Left lobe of liver (tissue), 2 donors: ENCODE measurements around the gene RORC. TPM values are rescaled to one million over a fixed set of nuclear protein-coding genes. Genes with fewer than 3 reads are reported as not detected.
"Not testable (repeated sequence)": the region's sequence is repeated elsewhere in the genome, so short reads cannot be mapped to it uniquely, and the experiment has no call there.

Source experiments
- ATAC-seq: fragments of 200-7000 bp; cut with Tn5 transposase; one replicate; pipeline ENCODE4 v1.9.1; 2020; ENCODE audit warnings: mild to moderate bottlenecking, moderate library complexity
- DNase-seq: peaks from one replicate; pipeline ENCODE4 v3.0.0-alpha.2; 2020; ENCODE audit warnings: low spot score
- total RNA-seq: library from RNA; stranded (reverse); gene quantifications from one replicate; pipeline ENCODE4 v1.2.1, GENCODE V29; 2021
- donor health status: DM: no; HTN: no; CAD: no; lungs with moderate emphysema.
- donor health status: DM: no; HTN: yes; CAD: no.

RORC gene
- total RNA-seq, 1 donor from 2014 or later = 32.1 TPM

DNA sequence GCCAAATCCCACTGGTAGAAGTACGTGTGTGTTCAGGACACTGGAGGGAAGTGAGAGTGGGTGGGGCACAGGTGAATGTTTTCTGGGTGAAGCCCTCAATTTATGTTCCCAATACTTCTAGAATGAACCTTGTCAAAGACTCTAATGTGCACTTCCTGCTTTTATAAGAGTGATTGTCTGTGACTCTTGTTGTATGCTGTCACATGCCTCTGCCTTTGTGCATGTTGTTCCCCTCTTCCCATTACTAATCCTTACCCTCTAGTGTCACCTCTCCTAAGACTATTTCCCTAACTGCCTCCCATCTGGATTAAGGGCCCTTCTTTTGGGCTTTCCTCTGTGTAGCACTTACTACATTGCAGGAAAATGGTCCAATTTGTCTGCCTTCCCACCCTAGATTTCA lies 23.8 kb downstream of the RORC start:
- no peak for ATAC-seq
- no peak for DNase-seq

- no peak for DNase-seq
- ATAC-seq = peak; percentile 5
Observed at GRCh38 chr1:151807131-151807530, 24.5 kb downstream of the RORC start.

DNA sequence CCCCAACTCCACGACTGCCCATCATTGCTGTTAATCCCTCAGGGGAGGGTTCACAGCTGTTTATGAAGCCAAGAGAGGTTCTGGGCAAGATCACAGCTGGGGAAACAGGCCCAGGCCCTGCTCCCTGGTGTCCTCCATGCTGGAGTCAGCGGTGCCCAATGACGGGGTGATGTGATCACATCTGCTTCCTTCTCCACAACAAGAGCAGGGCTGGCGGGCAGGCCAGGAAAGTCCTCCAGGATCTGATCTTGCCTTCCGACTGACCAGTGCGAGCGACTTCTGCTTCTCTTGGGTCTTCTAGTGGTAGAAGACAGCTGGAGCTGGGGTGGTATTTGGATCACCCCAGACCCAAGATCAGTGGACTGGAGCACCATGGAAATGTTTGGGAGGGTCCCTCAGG lies 25.4 kb downstream of the RORC start:
- DNase-seq (no peak), ATAC-seq (peak; percentile 24)

- ATAC-seq = peak; percentile 44
- DNase-seq = no peak
Observed at GRCh38 chr1:151805066-151805820, 26.4 kb downstream of the RORC start, which contains the start of gene LINGO4. Gene LINGO4, minus strand, starts transcription at chr1:151805419. Its CDS starts 2,715 bp downstream, at chr1:151802704.

GRCh38 chr1:151803915-151804314 lies 27.7 kb downstream of the RORC start:
- no peak for DNase-seq

DNA sequence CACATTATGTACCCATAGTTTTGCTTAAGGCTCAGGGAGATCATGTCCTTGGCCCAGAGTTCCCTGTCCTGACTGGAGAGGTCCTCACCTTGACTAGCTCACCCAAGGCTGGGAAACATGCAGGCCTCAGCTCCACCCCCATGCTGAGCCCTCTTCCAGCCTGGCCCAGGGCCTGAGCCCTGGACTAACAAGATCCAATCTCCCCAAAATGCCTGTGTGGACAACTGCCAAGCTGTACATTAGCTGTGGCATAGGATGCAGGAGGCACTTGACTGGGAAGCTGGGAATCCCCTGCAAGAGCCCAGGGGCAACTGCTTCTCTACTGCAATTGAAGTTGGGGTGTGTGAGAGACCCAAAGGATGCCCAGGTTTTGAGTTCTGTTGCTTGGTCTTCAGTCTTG lies 28.4 kb downstream of the RORC start:
- DNase-seq = no peak
- ATAC-seq = no peak

More at GRCh38 chr1:151803915-151804314, 27.7 kb downstream of the RORC start:
- no peak for ATAC-seq

DNA sequence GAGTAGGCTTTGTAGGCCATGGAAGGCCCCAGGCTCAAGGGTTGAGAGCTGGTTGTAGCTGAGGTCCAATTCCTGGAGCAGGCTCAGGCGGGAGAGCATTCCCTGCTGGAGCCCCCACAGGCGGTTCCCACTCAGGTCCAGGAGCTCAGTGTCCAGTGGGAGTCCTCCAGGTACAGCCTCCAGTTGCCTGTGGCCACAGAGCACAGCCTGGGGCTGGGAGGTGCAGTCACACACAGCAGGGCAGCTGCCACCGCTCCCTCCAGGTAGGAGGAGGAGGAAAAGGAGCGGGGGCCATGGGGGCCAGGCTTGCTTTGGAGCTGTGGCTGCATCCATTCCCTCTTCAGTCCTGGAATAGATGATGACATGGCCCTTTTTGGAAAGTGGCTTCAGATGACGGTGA lies 29.2 kb downstream of the RORC start:
- DNase-seq = no peak
- no peak for ATAC-seq

- no peak for DNase-seq
- no peak for ATAC-seq
Observed at GRCh38 chr1:151801846-151802245, 29.8 kb downstream of the RORC start.

DNA sequence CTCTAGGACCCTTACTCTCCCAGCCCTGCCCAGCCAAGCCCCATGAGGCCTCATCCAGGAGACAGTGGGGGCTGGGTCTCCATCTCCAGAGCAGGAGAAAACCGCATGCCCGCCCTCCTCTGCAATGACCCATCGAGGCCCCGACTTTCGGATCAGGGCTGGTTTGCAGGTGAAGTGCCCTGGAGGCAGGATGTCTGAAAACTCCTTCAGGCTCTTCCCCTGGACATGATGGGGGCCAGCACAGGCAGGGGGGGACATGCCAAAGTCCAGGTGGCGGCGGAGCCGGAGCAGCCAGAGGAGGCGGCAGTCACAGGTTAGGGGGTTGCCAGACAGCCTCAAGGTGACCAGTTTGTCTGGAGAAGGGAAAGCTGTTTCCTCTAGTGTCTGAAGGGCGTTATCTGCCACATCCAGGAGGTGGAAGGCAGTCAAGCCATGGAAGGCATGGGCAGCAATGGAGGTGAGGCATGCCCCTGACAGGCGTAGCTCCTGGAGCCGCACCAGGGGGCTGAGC lies 30.2 kb downstream of the RORC start:
- no peak for DNase-seq

GRCh38 chr1:151800830-151801229 lies 30.8 kb downstream of the RORC start:
- ATAC-seq (no peak), DNase-seq (no peak)

More for the DNA sequence above, 30.2 kb downstream of the RORC start:
- ATAC-seq = no peak

- ATAC-seq = no peak
- DNase-seq = no peak
Observed at GRCh38 chr1:151799179-151800022, 32.2 kb downstream of the RORC start.

DNA sequence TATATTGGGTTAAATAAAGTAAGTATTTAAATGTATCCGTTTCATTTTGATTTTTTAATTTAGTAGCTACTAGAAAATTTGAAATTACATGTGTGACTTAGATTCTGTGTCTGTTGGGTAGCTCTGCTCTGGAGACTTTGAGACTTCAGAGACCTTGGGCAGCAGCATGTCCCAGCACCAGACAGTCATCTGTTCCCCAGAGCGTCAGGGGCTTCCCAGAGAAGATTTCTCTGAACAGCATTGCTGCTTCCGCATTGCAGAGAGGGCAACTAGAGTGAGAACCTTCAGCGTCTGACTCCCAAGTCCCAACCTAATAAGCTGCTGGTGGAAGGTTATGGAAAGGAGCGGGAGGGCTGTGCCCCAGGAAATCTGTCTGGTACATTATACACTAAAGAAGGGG lies 33.0 kb downstream of the RORC start:
- ATAC-seq (no peak), DNase-seq (no peak)

DNA sequence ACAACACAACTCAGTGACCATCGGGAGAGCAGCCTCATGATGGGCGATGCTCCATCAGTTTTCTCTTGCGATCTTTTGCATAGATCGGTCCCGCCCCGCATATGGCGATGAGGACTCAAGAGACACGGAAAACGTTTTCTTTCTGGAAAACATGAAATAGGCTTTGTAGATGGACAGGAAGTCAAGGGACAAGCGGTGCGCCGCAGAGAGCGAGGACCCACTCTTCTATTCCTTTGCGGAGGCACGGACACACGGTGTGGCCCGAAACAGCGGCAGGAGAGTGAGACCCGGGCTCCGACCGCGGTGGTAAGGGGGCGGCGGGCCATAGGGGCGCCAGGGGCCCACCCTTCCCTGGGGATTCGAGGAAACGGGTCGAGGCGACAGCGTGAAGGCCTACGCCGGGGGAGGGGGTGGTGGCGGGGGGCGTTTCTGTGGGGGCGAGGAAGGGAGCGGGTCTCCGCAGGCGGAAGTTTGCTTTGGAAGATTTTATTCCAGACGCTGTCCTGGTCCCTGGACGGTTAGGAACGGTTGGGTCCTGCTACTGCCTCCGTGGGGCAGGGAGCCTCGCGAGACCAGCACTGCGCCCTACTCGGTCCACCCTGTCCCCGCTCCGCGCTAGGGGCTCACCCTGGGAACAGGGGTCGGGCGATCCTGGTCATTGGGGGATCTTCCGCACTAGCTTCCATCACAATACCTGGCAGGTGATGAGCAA lies 40.5 kb downstream of the RORC start:
- no peak for DNase-seq
- ATAC-seq = peak; percentile 9

GRCh38 chr1:151790071-151790939 lies 41.3 kb downstream of the RORC start, which contains the start of gene TDRKH:
Gene TDRKH, minus strand, starts transcription at chr1:151790500. Its CDS starts 7,478 bp downstream, at chr1:151783022.
- DNase-seq = peak; percentile 98

DNA sequence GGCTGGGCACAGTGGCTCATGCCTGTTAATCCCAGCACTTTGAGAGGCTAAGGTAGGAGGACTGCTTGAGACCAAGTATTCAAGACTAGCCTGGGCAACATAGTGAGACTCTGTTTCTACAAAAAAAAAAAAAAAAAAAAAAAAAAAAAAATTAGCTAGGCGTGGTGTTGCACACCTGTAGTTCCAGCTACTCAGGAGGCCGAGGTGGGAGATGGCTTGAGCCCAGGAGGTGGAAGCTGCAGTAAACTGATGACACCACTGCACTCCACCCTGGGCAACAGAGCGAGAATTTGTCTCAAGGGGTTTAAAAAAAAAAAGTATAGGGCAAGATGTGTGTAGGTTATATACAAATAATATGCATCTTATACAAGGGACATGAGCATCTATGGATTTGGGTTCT lies 43.9 kb downstream of the RORC start:
- no peak for ATAC-seq
- no peak for DNase-seq

More at GRCh38 chr1:151790071-151790939, 41.3 kb downstream of the RORC start, which contains the start of gene TDRKH:
- peak; percentile 97 for ATAC-seq

DNA sequence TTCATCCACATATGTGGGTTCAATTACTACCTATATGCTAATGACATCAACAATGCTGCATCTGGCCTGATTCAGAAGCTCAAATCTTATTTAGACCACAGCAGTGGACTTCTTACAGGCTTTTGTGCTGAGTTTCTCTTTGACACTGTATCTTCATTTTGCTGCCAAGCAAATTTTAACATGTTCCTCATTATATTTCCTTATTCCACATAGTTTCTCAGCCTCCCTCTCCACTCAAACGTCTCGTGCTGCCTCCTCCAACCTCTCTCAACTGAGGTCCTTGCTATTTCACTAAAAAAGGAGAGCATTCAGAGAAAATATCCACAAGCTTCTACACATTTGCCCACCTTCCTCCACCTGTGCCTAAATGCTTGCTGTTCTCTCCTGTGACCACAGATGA lies 47.8 kb downstream of the RORC start:
- DNase-seq = no peak
- no peak for ATAC-seq

GRCh38 chr1:151782741-151783140 lies 48.9 kb downstream of the RORC start:
- ATAC-seq = no peak
- no peak for DNase-seq

DNA sequence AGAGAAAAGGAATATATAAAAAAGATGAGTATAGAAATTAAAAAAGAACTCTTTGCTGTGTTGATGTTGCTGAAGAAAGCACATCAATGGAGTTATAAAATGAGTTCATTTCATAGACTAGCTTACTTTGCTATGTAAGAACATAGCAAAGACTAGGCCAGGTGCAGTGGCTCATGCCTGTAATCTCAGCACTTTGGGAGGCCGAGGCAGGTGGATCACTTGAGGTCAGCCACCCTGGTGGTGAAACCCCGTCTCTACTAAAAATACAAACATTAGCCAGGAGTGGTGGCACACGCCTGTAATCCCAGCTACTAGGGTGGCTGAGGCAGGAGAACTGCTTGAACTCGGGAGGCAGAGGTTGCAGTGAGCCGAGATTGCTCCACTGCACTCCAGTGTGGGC lies 49.6 kb downstream of the RORC start:
- DNase-seq, ATAC-seq: not testable (repeated sequence)

- DNase-seq, ATAC-seq: not testable (repeated sequence)
Observed at GRCh38 chr1:151780736-151781135, 50.9 kb downstream of the RORC start.

DNA sequence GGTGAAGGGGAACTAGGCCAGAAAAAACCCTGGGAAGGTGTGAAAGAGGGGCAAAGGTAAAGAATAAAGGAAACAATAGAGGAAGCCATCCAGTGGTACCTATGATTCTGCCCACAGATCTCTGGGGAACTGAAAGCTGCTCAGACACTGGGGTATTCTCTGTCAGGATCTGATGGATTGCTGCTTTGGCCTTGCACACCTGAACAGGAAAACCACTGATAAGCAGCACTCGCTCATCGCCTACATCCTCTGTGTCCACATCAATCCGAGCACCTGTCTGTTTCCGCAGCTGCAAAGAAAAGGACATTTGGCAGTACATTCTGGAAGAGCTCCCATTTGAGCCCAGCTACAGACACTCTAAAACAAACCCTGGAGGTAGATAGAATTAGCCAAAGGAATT lies 51.8 kb downstream of the RORC start:
- no peak for DNase-seq
- no peak for ATAC-seq
